Activated CD8-positive, alpha-beta memory T cell treated with anti-CD3 and anti-CD28 coated beads, Interleukin-2, amount 10 ng/mL, durations not matched to agents 7 days and 5 days (primary cell): Measurements from ENCODE around the gene FUT6. TPM values are rescaled to one million over a fixed set of nuclear protein-coding genes. Genes with fewer than 3 reads are reported as not detected.
"Not testable (repeated sequence)": the region's sequence is repeated elsewhere in the genome, so short reads cannot be mapped to it uniquely, and the experiment has no call there.

ENCODE experiments used
- ATAC-seq: fragments of 150-1000 bp; cut with Tn5 transposase; one replicate; pipeline ENCODE4 v1.10.0; 2021; ENCODE audit warnings: moderate library complexity
- CTCF ChIA-PET: fragments of 350-600 bp; sonication (Branson Sonifier 250); formaldehyde crosslinking; loops from one replicate; lab custom pipeline; 2021; ENCODE audit warnings: antibody characterized with exemption; lab: Charles Lee
- DNase-seq: peaks from one replicate; pipeline ENCODE4 v3.0.0-alpha.2; 2020
- H3K27ac Mint-ChIP-seq: one replicate; pipeline ENCODE4 v1.8.0; 2021; ENCODE audit warnings: mild to moderate bottlenecking, mixed read lengths
- H3K27me3 Mint-ChIP-seq: one replicate; pipeline ENCODE4 v1.8.0; 2021; ENCODE audit warnings: mixed read lengths
- H3K36me3 Mint-ChIP-seq: one replicate; pipeline ENCODE4 v1.8.0; 2021; ENCODE audit warnings: mild to moderate bottlenecking, mixed read lengths
- H3K4me1 Mint-ChIP-seq: one replicate; pipeline ENCODE4 v1.8.0; 2021; ENCODE audit warnings: mixed read lengths
- H3K4me3 Mint-ChIP-seq: one replicate; pipeline ENCODE4 v1.8.0; 2021; ENCODE audit warnings: mild to moderate bottlenecking, moderate library complexity, mixed read lengths
- H3K9me3 Mint-ChIP-seq: one replicate; pipeline ENCODE4 v1.8.0; 2022; ENCODE audit warnings: low read depth, mixed read lengths
- total RNA-seq, 2 experiments: library from RNA; stranded (reverse); gene quantifications; one replicate each; pipeline ENCODE4 v1.2.3, GENCODE V29; 2021

Gene FUT6
- total RNA-seq, 2 experiments from 2014 or later: not detected

DNA sequence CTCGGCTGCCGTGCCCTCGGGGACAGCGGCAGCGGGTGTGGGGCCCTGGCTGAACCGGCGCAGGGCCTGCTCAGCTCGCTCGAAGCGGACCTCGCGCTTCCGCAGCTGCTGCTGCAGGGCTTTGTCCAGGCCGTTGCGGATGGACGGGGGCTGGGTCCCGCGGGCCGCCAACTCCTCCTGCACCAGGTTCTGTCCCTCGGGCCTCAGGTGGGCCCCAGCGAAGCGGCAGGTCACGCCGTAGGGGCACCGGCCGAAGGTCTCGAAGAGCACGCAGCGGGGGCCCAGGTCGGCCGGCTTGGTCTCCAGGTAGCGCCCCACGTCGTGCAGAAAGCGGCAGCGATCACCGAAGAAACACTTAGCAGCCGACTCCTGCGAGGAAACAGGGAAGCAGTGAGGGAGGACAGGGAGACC is 50.1 kb downstream of the FUT6 start:
- Mint-ChIP-seq H3K9me3 (no peaks in the 10 kb centered on the region), H3K4me1 (peaks cover 12% of the 10 kb centered on the region), H3K27ac (no peak overlapping the region), H3K4me3 (peak overlapping the region; percentile 89), H3K27me3 (no peaks in the 10 kb centered on the region), H3K36me3 (peaks cover 28% of the 10 kb centered on the region)
- ATAC-seq (no peak), DNase-seq (no peak)
- CTCF ChIA-PET: interaction anchor here (8.0 kb wide), 1 partner anchor 15 kb away, joined by 62 read pairs; the partner anchor contains the start of gene NRTN

- H3K27me3 Mint-ChIP-seq: no peaks in the 10 kb centered on the region
- H3K9me3 Mint-ChIP-seq: no peaks in the 10 kb centered on the region
- peaks cover 28% of the 10 kb centered on the region for H3K36me3 Mint-ChIP-seq
- no peak for DNase-seq
- no peak overlapping the region for H3K4me3 Mint-ChIP-seq
- H3K27ac Mint-ChIP-seq: no peak overlapping the region
- H3K4me1 Mint-ChIP-seq: peaks cover 12% of the 10 kb centered on the region
- CTCF ChIA-PET: interaction anchor here (0.6 kb wide), 1 partner anchor 585 kb away, joined by 3 read pairs; no protein-coding TSS in a partner anchor
- no peak for ATAC-seq
These were observed 51.1 kb downstream of the FUT6 start for GRCh38 chr19:5788422-5788821.

GRCh38 chr19:5787409-5788182 is 51.9 kb downstream of the FUT6 start:
- ATAC-seq (no peak), DNase-seq (no peak)
- Mint-ChIP-seq H3K27ac (no peak overlapping the region), H3K4me3 (no peak overlapping the region), H3K27me3 (no peaks in the 10 kb centered on the region), H3K4me1 (peaks cover 12% of the 10 kb centered on the region), H3K9me3 (no peaks in the 10 kb centered on the region), H3K36me3 (peaks cover 28% of the 10 kb centered on the region)
- CTCF ChIA-PET: no interaction called here

DNA sequence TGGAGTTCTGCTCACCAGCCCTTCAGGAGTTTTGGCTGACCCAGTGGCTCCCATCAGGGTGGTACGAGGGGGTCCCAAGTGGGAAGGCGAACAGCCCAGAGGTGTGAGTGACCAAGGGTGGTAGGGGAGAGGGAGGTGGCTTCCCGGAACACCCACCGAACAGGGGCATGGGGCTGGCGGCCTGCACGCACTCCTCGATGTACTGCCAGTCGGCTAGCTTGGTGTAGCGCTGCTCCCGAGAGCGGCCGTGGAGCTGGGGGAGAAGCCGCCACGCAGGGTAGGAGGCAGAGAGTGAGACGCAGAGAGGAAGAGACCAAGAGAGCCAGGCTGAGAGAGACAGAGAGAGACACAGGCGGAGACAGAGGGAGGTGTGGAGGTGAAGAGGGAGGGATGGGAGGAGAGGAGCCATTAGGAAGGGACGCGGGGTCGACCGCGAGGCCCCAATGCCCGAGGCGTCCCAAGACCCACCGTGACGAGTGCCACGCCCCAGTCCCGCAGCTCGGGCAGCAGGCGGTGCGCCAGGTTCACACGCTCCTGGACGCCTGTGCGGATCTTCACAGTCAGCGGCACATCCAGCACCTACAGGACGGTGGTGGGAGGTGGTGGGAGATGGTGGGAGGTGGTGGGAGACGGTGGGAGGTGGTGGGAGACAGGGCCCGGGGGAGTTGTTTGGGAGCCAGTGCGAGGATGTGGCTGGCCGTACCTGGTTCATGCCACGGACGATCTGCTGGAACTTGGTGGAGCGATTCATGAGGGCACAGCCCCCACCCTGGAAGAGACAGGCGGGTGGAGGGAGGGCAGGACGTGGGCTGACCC is 52.7 kb downstream of the FUT6 start:
- no peak overlapping the region for H3K4me3 Mint-ChIP-seq
- CTCF ChIA-PET: no interaction called here
- no peaks in the 10 kb centered on the region for H3K27me3 Mint-ChIP-seq
- no peak for ATAC-seq
- no peak for DNase-seq
- H3K9me3 Mint-ChIP-seq: no peaks in the 10 kb centered on the region
- peaks cover 28% of the 10 kb centered on the region for H3K36me3 Mint-ChIP-seq
- no peak overlapping the region for H3K27ac Mint-ChIP-seq
- peaks cover 12% of the 10 kb centered on the region for H3K4me1 Mint-ChIP-seq

DNA sequence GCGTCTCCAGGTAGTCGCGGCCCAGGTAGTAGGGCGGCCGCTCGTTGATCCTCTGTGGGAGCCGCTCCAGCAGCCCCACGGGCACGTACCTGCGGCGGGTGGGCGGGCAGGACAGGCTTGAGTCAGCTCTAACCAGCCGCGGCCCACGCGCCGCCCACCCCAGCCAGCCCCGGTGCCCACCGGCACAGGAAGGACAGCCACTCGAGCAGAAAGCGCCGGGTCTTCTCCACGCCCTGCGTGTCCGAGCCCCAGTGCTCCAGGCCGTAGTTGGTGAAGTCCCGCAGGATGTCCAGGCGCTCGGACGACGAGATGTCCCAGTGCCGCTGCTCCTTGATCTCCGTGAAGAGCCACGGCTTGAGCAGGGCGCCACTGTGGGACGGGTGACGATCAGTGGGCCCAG is 54.1 kb downstream of the FUT6 start:
- no peaks in the 10 kb centered on the region for H3K27me3 Mint-ChIP-seq
- CTCF ChIA-PET: interaction anchor here (1.5 kb wide), 1 partner anchor 8 kb away, joined by 3 read pairs; no protein-coding TSS in a partner anchor
- H3K9me3 Mint-ChIP-seq: no peaks in the 10 kb centered on the region
- no peak for ATAC-seq
- H3K27ac Mint-ChIP-seq: no peak overlapping the region
- H3K4me1 Mint-ChIP-seq: peaks cover 8% of the 10 kb centered on the region
- no peak overlapping the region for H3K4me3 Mint-ChIP-seq
- no peak for DNase-seq
- H3K36me3 Mint-ChIP-seq: peaks cover 28% of the 10 kb centered on the region

GRCh38 chr19:5784581-5785147 is 54.8 kb downstream of the FUT6 start, which contains the start of gene PRR22:
Gene PRR22, minus strand, starts transcription at chr19:5784746. Its CDS starts 86 bp downstream, at chr19:5784660.
- Mint-ChIP-seq H3K9me3 (no peaks in the 10 kb centered on the region), H3K36me3 (peaks cover 22% of the 10 kb centered on the region), H3K4me3 (no peak within 1 kb of the TSS), H3K27ac (no peak within 1 kb of the TSS), H3K4me1 (peaks cover 1% of the 10 kb centered on the region), H3K27me3 (no peaks in the 10 kb centered on the region)
- ATAC-seq: no peak
- DNase-seq: no peak
- CTCF ChIA-PET: interaction anchor here (0.9 to 1.5 kb wide), 2 partner anchors 9 to 19 kb away, joined by 3 read pairs; no protein-coding TSS in a partner anchor

- Mint-ChIP-seq H3K36me3 (peaks cover 15% of the 10 kb centered on the region), H3K4me3 (no peak overlapping the region), H3K4me1 (no peaks in the 10 kb centered on the region), H3K9me3 (no peaks in the 10 kb centered on the region), H3K27me3 (no peaks in the 10 kb centered on the region), H3K27ac (no peak overlapping the region)
- DNase-seq (no peak), ATAC-seq (no peak)
- CTCF ChIA-PET: interaction anchor here (0.9 kb wide), 1 partner anchor 21 kb away, joined by 3 read pairs; no protein-coding TSS in a partner anchor
These were observed 56.3 kb downstream of the FUT6 start for GRCh38 chr19:5782945-5783919.

GRCh38 chr19:5782322-5782721 is 57.2 kb downstream of the FUT6 start:
- H3K36me3 Mint-ChIP-seq: peaks cover 11% of the 10 kb centered on the region
- ATAC-seq: no peak
- DNase-seq: no peak

DNA sequence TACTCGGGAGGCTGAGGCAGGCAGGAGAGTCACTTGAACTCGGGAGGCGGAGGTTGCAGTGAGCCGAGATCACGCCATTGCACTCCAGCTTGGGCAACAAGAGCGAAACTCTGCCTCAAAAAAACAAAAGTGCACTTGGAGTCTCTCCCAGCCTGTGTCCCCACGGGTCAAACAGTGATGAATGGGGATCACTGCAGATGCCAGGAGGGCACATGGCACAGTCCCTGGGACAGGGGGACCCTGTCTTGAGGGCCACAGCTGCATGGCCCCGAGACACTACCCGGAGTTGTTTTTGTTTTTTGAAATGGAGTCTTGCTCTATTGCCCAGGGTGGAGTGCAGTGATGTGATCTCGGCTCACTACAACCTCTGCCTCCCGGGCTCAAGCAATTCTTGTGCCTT is 58.6 kb downstream of the FUT6 start:
- DNase-seq, H3K27me3 Mint-ChIP-seq, H3K36me3 Mint-ChIP-seq, H3K27ac Mint-ChIP-seq, H3K4me3 Mint-ChIP-seq, H3K4me1 Mint-ChIP-seq, H3K9me3 Mint-ChIP-seq, ATAC-seq: not testable (repeated sequence)
- CTCF ChIA-PET: interaction anchor here (0.8 kb wide), 1 partner anchor 23 kb away, joined by 3 read pairs; no protein-coding TSS in a partner anchor

More at GRCh38 chr19:5782322-5782721, 57.2 kb downstream of the FUT6 start:
- CTCF ChIA-PET: no interaction called here
- no peaks in the 10 kb centered on the region for H3K27me3 Mint-ChIP-seq
- H3K4me1 Mint-ChIP-seq: no peaks in the 10 kb centered on the region
- no peak overlapping the region for H3K27ac Mint-ChIP-seq
- no peaks in the 10 kb centered on the region for H3K9me3 Mint-ChIP-seq
- H3K4me3 Mint-ChIP-seq: no peak overlapping the region

Other genes starting within 250 kb of the FUT6 start
- 100 to 1,000 TPM; 110 to 125 TPM for gene SAFB2, start 216.9 kb downstream of the FUT6 start, total RNA-seq
- 100 to 1,000 TPM; 134 to 152 TPM for gene SAFB, start 216.6 kb downstream of the FUT6 start, total RNA-seq
- 10 to 100 TPM; 49.1 to 49.7 TPM for gene MICOS13, start 159.2 kb downstream of the FUT6 start, total RNA-seq
- 1 to 10 TPM; 1.0 to 2.4 TPM for gene HSD11B1L, start 158.7 kb downstream of the FUT6 start, total RNA-seq
- 1,000 to 10,000 TPM in 1 of 2 experiments, 100 to 1,000 TPM in 1; 976 to 1,078 TPM for gene RPL36, start 149.4 kb downstream of the FUT6 start, total RNA-seq
- gene LONP1, start 119.6 kb downstream of the FUT6 start, total RNA-seq: 100 to 1,000 TPM; 134 to 141 TPM
- not detected for gene CATSPERD, start 119.1 kb downstream of the FUT6 start, total RNA-seq
- 1 to 10 TPM; 2.1 to 6.0 TPM for gene PRR22, start 55.0 kb downstream of the FUT6 start, total RNA-seq
- 10 to 100 TPM; 53.0 to 64.0 TPM for gene DUS3L, start 48.5 kb downstream of the FUT6 start, total RNA-seq
- not detected for gene NRTN, start 34.6 kb downstream of the FUT6 start, total RNA-seq
- not detected for gene FUT3, start 11.7 kb upstream of the FUT6 start, total RNA-seq
- gene FUT5, start 30.8 kb upstream of the FUT6 start, total RNA-seq: not detected
- 100 to 1,000 TPM; 214 to 217 TPM for gene NDUFA11, start 64.1 kb upstream of the FUT6 start, total RNA-seq
- gene VMAC, start 65.2 kb upstream of the FUT6 start, total RNA-seq: 1 to 10 TPM; 5.1 to 7.0 TPM
- gene CAPS, start 74.6 kb upstream of the FUT6 start, total RNA-seq: 10 to 100 TPM in 1 of 2 experiments, 1 to 10 TPM in 1; 7.3 to 11.7 TPM
- 100 to 1,000 TPM in 1 of 2 experiments, 10 to 100 TPM in 1; 97.8 to 108 TPM for gene RANBP3, start 138.4 kb upstream of the FUT6 start, total RNA-seq